HG02981 (cell line): ENCODE measurements around the gene TMSB10.

Source experiments
- ATAC-seq: cut with Tn5 transposase; IDR thresholded peaks from one replicate; pipeline ENCODE4 v1.9.1; 2021; ENCODE audit warnings: mild to moderate bottlenecking, moderate library complexity; ENCODE audit not compliant: unreplicated experiment

The TMSB10 gene

GRCh38 chr2:84879584-84880394, 25.7 kb upstream of the TMSB10 start:
- peak; percentile 69 for ATAC-seq

- ATAC-seq = no peak
Measured at GRCh38 chr2:84880395-84880644, 25.1 kb upstream of the TMSB10 start.

- no peak for ATAC-seq
Measured at GRCh38 chr2:84880645-84881521, 24.6 kb upstream of the TMSB10 start, which contains the start of gene TRABD2A. Gene TRABD2A (minus strand): TSS chr2:84881084. CDS start chr2:84881039, 45 bp downstream.

- ATAC-seq = peak; percentile 55
Measured at GRCh38 chr2:84881581-84882413, 23.7 kb upstream of the TMSB10 start.

GRCh38 chr2:84882414-84882738, 23.1 kb upstream of the TMSB10 start:
- no peak for ATAC-seq

GRCh38 chr2:84882775-84883550, 22.5 kb upstream of the TMSB10 start:
- no peak for ATAC-seq

GRCh38 chr2:84884449-84884848, 21.0 kb upstream of the TMSB10 start:
- ATAC-seq = no peak

- ATAC-seq = no peak
Measured at GRCh38 chr2:84885111-84885510, 20.3 kb upstream of the TMSB10 start.

- ATAC-seq = no peak
Measured at GRCh38 chr2:84886791-84887190, 18.7 kb upstream of the TMSB10 start.

GRCh38 chr2:84888401-84889276, 16.8 kb upstream of the TMSB10 start:
- peak; percentile 99 for ATAC-seq

GRCh38 chr2:84889332-84889731, 16.1 kb upstream of the TMSB10 start:
- ATAC-seq = no peak

GRCh38 chr2:84891355-84892010, 14.0 kb upstream of the TMSB10 start:
- no peak for ATAC-seq

- ATAC-seq = no peak
Measured at GRCh38 chr2:84894131-84894586, 11.3 kb upstream of the TMSB10 start.

- ATAC-seq = no peak
Measured at GRCh38 chr2:84894758-84895520, 10.5 kb upstream of the TMSB10 start.

GRCh38 chr2:84896567-84896966, 8.9 kb upstream of the TMSB10 start:
- ATAC-seq = no peak

- no peak for ATAC-seq
Measured at GRCh38 chr2:84897773-84898172, 7.7 kb upstream of the TMSB10 start.

GRCh38 chr2:84899304-84900204, 5.9 kb upstream of the TMSB10 start:
- no peak for ATAC-seq
